ENCODE results near the gene KRTAP3-3.

DNA sequence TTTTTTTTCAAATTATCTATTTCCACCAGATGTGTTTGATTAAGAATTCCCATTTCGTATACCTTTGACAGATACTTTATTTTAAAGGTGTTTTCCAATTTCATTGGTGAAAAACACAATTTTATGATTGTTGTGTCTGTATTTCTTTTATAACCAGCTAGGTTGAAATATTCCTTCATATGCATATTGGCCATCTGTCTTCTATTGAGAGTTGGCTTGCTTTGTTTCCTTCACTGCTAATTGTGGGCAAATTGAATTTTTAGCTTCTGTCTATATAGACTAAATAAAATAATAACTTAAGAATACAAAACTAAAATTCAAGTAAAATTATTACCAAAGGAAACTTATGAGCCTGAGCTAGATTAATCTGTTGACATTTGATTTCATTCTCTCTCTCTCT lies 1.2 kb upstream of the KRTAP3-3 start:
- TF ChIP-seq NFE2L2 (IDR thresholded peaks at IDR 0.05; ENCODE audit: low read depth, low read length) (no peak), POLR2A (IDR thresholded peaks at IDR 0.05; ENCODE audit: low read depth, low read length) (no peak), CEBPB (IDR thresholded peaks at IDR 0.05; ENCODE audit: low read depth, low read length) (no peak)
- TF ChIP-seq, protein P1, sequence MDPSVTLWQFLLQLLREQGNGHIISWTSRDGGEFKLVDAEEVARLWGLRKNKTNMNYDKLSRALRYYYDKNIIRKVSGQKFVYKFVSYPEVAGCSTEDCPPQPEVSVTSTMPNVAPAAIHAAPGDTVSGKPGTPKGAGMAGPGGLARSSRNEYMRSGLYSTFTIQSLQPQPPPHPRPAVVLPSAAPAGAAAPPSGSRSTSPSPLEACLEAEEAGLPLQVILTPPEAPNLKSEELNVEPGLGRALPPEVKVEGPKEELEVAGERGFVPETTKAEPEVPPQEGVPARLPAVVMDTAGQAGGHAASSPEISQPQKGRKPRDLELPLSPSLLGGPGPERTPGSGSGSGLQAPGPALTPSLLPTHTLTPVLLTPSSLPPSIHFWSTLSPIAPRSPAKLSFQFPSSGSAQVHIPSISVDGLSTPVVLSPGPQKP (IDR thresholded peaks at IDR 0.05; ENCODE audit: borderline replicate concordance, low read depth, low read length): no peak
- TF ChIP-seq, protein P2, sequence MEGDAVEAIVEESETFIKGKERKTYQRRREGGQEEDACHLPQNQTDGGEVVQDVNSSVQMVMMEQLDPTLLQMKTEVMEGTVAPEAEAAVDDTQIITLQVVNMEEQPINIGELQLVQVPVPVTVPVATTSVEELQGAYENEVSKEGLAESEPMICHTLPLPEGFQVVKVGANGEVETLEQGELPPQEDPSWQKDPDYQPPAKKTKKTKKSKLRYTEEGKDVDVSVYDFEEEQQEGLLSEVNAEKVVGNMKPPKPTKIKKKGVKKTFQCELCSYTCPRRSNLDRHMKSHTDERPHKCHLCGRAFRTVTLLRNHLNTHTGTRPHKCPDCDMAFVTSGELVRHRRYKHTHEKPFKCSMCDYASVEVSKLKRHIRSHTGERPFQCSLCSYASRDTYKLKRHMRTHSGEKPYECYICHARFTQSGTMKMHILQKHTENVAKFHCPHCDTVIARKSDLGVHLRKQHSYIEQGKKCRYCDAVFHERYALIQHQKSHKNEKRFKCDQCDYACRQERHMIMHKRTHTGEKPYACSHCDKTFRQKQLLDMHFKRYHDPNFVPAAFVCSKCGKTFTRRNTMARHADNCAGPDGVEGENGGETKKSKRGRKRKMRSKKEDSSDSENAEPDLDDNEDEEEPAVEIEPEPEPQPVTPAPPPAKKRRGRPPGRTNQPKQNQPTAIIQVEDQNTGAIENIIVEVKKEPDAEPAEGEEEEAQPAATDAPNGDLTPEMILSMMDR (conservative IDR thresholded peaks at IDR 0.05; ENCODE audit: low read depth, low read length): no peak
